HG02870 (cell line): ENCODE measurements around the gene SERPINF2.
"Not testable (repeated sequence)": the region's sequence is repeated elsewhere in the genome, so short reads cannot be mapped to it uniquely, and the experiment has no call there.

Experiments used
- ATAC-seq: cut with Tn5 transposase; IDR thresholded peaks from one replicate; pipeline ENCODE4 v1.9.1; 2021; ENCODE audit warnings: mild to moderate bottlenecking, moderate library complexity; ENCODE audit not compliant: unreplicated experiment

Gene SERPINF2

GRCh38 chr17:1762233-1762900, 19.7 kb downstream of the SERPINF2 start:
- ATAC-seq = no peak

DNA sequence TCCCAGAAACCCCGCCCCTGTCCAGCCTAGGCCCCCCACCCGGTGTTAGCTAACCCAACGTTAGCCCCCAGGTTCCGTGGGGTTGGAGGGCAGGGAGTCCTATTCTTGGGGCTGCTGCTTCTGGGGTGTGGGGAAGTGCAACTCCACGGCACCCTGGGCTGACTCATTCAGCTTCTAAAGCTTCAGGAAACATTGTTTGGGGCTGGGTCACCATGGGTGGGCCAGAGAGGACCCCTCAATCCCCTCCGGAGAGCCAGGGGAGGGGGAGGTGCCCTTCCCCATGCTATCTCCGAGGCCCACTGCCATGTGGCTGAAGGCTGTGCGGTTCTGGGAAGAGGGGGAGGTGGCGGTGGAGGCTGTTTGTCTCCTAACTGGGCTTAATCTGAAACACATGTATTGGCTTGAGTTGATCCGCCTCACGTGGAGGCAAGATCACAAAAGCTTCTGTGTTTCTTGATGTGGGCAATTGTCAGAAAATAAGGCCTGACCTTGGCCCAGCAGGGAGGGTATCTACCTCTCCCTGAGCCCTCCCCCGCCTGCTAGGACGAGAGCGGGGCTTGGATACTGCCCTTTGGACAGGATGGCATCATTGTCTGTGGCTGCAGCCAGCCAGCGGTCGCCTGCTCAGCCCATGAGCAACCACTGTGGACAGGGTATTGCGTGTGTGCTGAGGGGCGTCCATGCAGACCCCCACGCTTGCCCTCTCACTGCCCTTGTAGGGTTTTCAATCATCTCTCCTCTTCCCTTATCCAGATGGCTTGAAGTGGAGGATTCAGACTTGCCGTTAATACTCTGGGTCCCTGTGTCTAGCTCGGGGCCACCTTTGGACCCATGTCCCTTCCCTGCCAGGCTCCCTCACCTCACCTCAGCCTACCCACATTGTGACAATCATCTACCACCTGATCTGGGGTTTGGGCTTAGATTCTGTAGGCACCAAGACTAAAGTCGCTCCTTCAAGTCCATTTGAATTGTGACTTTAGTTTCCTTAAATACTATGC, 20.5 kb downstream of the SERPINF2 start:
- no peak for ATAC-seq

GRCh38 chr17:1764284-1764683, 21.6 kb downstream of the SERPINF2 start:
- no peak for ATAC-seq

GRCh38 chr17:1764705-1765104, 22.0 kb downstream of the SERPINF2 start:
- not testable (repeated sequence) for ATAC-seq

DNA sequence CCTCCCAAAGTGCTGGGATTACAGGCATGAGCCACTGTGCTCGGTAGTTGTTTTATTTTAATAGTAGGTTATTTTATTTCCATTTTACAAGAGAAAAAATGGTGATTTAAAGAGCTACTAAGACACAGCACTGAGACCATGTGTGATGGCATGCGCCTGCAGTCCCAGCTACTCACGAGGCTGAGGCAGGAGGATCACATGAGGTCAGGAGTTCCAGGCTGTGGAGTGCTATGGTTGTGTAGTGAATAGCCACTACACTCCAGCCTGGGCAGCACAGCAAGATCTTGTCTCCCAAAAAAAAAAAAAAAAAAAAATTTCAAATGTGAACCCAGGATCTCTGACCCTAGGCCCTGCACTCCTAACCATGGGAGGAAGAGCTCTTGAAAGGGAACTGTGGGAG, 22.9 kb downstream of the SERPINF2 start:
- ATAC-seq = no peak

DNA sequence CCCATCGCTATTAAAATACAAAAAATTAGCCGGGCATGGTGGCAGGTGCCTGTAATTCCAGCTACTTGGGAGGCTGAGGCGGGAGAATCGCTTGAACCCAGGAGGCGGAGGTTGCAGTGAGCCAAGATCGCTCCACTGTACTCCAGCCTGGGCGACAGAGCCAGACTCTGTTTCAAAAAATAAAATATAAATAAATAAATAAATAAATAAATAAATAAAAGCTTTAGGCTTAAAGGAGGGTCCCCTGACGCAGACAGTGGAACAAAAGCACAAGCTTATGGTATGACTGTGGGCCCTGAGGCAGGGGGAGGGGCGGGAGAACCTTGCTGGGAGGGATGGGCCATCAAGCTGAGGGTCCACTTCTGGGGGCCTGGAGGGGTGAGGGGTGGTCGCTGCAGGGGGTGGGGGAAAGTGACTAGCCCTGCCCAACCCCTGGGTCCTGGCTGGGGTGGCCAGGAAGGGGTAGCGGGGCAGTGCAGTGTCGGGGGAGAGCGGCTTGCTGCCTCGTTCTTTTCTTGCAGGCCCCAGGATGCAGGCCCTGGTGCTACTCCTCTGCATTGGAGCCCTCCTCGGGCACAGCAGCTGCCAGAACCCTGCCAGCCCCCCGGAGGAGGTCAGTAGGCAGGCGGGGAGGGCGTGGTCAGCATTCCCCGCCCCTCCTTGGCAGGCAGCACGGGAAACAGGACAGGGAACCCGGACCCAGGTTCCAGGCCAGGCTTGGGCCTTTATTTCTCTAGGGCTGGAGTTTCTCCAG, 23.9 kb downstream of the SERPINF2 start:
- ATAC-seq = no peak

GRCh38 chr17:1767358-1767757, 24.7 kb downstream of the SERPINF2 start:
- no peak for ATAC-seq

DNA sequence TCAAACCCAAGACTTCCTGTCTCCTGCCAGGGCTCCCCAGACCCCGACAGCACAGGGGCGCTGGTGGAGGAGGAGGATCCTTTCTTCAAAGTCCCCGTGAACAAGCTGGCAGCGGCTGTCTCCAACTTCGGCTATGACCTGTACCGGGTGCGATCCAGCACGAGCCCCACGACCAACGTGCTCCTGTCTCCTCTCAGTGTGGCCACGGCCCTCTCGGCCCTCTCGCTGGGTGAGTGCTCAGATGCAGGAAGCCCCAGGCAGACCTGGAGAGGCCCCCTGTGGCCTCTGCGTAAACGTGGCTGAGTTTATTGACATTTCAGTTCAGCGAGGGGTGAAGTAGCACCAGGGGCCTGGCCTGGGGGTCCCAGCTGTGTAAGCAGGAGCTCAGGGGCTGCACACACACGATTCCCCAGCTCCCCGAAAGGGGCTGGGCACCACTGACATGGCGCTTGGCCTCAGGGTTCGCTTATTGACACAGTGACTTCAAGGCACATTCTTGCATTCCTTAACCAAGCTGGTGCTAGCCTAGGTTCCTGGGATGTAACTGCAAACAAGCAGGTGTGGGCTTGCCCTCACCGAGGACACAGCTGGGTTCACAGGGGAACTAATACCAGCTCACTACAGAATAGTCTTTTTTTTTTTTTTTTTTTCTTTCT, 27.3 kb downstream of the SERPINF2 start:
- no peak for ATAC-seq

- not testable (repeated sequence) for ATAC-seq
Observed at GRCh38 chr17:1773000-1773695, 30.5 kb downstream of the SERPINF2 start.

DNA sequence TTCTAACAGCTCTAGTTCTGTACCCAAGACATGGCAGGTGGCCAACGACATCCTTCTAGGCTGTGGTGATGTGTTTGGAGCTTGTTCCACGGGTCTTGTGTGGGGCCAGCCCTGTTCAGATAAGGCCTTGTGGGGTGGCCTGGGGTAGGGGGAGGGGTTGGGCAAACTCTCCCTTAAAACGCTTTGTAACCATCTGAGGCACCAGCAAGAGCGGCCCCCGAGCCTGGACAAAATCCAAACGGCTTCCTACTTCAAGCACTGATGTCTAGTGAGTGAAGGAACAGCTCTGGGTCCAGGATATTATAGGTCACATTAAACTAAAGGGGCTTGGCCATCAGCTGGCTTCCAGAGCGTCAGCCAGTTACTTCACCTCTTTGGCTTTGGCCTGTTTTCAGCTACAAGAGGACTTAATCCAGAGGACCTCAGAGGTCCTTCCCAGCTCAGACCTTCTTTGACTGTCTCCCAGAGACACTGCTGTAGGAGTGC, 31.1 kb downstream of the SERPINF2 start:
- no peak for ATAC-seq

- no peak for ATAC-seq
Observed at GRCh38 chr17:1774390-1775176, 31.9 kb downstream of the SERPINF2 start.

GRCh38 chr17:1776328-1776727, 33.7 kb downstream of the SERPINF2 start:
- ATAC-seq = no peak

GRCh38 chr17:1776857-1777256, 34.2 kb downstream of the SERPINF2 start:
- no peak for ATAC-seq

DNA sequence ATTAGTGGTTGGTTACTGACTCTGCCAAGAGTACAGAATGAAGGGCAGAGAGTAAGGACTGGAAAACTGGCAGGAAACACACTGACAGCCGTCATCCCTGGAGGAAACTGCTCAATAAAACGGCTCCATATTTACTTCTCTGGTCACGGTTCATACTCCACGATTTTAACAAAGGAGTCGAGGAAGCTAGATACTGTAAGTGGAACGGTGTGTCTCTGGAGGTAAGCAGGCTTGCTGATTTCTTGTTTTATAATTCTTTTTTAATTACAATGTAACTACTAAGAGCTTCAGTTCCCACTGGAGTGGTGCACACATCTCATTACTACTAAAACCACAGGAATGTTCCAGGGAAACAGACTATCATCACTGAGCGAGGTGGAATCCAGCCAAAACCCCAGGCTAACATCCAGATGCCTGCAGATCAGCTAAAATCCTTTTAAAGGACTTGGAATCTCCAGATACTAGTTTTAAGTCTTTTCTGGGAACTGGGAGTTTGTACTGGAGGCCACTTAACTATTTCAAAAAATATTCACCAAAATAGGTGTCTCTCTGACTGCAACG, 37.0 kb downstream of the SERPINF2 start:
- no peak for ATAC-seq

DNA sequence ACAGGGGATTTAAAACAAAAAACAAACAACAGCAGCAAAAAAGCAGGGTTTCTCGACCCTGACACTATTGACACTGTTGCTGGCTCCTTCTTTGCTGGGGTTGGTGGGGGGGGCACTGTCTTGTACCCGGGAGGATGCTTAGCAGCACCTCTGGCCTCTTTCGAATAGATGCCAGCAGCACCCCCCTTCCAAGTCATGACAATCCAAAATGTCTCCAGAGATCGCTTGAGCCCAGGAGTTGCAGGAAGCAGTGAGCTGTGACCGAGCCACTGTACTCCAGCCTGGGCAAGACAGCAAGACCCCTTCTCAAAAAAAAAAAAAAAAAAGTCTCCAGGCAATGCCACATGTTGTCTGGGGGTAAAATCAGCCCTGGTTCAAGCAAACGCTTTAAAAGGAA, 39.5 kb downstream of the SERPINF2 start:
- ATAC-seq = no peak

DNA sequence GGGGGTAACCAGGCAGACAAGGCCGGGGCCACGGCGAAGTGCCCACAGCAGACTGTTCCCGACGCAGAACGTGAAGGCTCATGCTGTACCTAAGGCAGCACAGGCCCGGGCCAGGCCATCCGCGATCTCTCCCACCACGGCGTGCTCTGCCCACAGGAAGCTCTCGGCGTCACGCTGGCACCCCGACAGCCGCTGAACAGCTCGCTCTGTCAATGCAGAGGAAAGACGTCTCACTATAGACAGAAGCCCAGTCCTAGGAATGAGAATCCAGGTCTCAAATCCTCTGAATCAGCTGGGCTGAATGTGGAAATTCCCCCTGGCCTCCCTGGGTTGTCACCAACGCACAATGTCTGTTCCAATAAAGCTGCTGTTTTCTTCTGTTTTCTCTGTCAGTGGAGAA, 40.6 kb downstream of the SERPINF2 start:
- no peak for ATAC-seq

- ATAC-seq = no peak
Observed at GRCh38 chr17:1783834-1784611, 41.4 kb downstream of the SERPINF2 start.

GRCh38 chr17:1785930-1786329, 43.3 kb downstream of the SERPINF2 start:
- no peak for ATAC-seq
